Measurements from ENCODE around the gene ZFP69B. TPM values are rescaled to one million over a fixed set of nuclear protein-coding genes. Genes with fewer than 3 reads are reported as not detected.

Gene ZFP69B
- polyA plus RNA-seq, 1 donor: 3.1 TPM

Other genes starting within 250 kb of the ZFP69B start
- gene TMCO2, start 202.5 kb upstream of the ZFP69B start, polyA plus RNA-seq (ENCODE audit: insufficient read length): not detected
- gene ZMPSTE24, start 192.2 kb upstream of the ZFP69B start, polyA plus RNA-seq (ENCODE audit: insufficient read length): 23.9 TPM
- 1.6 TPM for gene COL9A2, start 133.2 kb upstream of the ZFP69B start, polyA plus RNA-seq (ENCODE audit: insufficient read length)
- gene SMAP2, start 76.7 kb upstream of the ZFP69B start, polyA plus RNA-seq (ENCODE audit: insufficient read length): 15.1 TPM
- gene ZFP69, start 26.8 kb downstream of the ZFP69B start, polyA plus RNA-seq (ENCODE audit: insufficient read length): 5.8 TPM
- gene EXO5, start 58.3 kb downstream of the ZFP69B start, polyA plus RNA-seq (ENCODE audit: insufficient read length): 8.2 TPM
- gene ZNF684, start 81.2 kb downstream of the ZFP69B start, polyA plus RNA-seq (ENCODE audit: insufficient read length): 3.1 TPM
- gene RIMS3, start 215.2 kb downstream of the ZFP69B start, polyA plus RNA-seq (ENCODE audit: insufficient read length): 0.57 TPM
- gene NFYC, start 241.2 kb downstream of the ZFP69B start, polyA plus RNA-seq (ENCODE audit: insufficient read length): 53.4 TPM